HG03060 (cell line): ENCODE results near the gene SERAC1.

Source experiments
- ATAC-seq: cut with Tn5 transposase; IDR thresholded peaks from one replicate; pipeline ENCODE4 v1.9.1; 2021; ENCODE audit warnings: low read depth, moderate number of reproducible peaks; ENCODE audit not compliant: unreplicated experiment

Gene SERAC1

DNA sequence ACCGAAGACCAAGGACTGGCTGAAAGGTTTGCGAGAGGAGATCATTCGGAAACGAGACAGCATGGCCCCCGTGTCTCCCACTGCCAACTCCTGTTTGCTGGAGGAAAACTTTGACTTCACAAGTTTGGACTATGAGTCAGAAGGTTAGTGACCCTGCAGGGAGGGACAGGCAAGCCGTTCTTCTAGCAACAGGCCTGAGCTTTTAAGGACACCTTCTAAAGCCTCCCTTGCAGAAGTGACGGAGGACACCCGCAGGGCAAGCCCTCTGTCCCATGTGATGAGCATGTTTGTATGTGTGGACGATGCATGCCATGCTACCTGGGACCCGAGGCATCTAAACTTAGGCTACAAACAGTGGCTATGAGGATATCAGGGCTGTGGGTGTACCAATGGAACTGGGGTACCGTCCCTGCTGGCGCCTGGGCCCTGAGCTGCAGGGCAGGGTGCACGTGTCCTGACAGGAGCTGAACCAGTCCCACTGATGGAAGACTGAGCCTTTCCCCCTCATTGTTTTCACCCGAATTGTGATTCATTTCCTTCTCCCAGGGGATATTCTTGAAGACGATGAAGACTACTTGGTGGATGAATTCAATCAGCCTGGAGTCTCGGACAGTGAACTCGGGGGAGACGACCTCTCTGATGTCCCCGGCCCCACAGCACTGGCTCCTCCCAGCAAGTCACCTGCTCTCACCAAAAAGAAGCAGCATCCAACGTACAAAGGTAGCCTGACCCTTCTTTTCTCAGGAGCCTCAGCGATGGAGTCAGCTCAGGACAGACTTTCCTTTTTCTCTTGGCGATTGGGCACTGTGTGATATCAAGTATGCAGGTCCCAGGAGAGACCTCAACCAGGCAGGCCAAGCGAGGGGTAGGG is 84.4 kb downstream of the SERAC1 start:
- no peak for ATAC-seq

DNA sequence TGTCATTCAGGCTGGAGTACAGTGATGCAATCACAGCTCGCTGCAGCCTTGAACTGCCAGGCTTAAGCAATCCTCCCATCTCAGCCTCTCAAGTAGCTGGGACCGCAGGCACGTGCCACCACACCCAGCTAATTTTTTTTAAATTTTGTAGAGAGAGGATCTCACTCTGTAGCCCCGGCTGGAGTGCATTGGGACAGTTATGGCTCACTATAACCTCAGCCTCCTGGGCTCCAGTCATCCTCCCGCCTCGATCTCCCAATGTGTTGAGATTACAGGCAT is 86.5 kb downstream of the SERAC1 start:
- no peak for ATAC-seq

DNA sequence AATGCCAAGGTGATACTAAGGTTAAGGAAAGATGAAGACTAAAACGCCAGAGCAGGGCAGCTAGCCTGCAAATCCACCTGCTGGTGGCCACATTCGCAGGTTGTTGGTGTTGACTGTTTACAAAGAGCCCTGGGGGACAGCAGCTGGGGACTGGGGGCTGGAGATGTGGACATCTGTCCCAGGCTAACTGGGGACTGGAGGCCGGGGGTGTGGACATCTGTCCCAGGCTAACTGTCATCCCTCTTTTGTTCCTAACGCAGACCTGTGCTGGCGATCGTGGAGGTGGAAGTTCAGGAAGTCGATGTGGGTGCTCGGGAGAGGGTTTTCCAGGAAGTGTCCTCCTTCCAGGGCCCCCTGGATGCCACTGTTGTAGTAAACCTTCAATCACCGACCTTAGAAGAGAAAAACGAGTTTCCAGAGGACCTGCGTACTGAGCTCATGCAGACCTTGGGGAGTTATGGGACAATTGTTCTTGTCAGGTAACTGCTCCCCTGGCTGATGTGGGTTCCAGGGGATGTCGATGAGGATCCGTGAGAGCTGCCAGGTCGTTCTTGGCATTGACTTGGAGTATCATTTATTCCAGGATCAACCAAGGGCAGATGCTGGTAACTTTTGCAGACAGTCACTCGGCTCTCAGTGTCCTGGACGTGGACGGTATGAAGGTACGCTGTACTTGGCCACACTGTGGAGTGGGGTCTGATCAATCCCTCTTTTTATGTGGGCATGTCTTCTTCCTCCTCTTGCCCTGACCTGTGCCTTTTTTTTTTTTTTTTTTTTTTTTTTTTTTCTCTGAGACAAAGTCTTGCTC is 87.0 kb downstream of the SERAC1 start:
- no peak for ATAC-seq

- ATAC-seq: no peak
Measured at GRCh38 chr6:158078320-158078719, 89.7 kb downstream of the SERAC1 start.

DNA sequence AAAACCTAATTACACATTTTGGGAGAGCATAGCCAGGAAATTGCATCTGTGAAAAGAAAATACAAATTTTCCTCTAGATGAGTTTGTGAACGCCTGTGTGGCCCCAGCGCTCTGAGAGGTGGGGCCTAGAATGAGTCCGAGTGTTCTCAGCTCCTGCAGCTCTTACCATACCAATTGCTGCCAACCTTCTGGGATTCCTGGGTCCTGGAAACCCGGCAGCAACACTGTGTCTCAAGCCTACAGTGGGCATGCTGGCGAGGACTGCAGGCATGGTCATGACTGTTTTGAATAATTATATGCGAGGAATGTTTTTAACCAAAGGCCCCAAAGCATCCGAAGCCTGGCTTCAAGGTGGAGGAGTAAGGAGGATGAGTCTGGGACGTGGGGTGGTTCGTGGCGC is 90.4 kb downstream of the SERAC1 start:
- no peak for ATAC-seq

DNA sequence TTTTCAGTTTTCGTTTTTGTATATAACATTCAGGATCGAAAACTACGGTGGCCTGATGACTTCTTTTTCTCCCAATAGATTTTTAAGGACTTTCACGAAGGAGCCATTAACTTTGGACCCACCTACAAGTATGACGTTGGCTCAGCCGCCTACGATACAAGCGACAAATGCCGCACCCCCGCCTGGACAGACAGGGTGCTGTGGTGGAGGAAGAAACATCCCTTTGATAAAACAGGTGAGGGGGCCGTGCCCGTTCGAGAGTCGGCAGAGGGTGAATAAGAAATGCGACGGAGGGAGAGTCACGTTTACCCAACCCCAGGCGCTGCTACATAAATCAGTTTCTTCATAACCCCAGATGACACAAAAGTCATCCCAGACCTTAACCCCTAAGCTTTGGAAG is 91.5 kb downstream of the SERAC1 start:
- no peak for ATAC-seq

GRCh38 chr6:158073776-158074175 is 94.3 kb downstream of the SERAC1 start:
- ATAC-seq: no peak

DNA sequence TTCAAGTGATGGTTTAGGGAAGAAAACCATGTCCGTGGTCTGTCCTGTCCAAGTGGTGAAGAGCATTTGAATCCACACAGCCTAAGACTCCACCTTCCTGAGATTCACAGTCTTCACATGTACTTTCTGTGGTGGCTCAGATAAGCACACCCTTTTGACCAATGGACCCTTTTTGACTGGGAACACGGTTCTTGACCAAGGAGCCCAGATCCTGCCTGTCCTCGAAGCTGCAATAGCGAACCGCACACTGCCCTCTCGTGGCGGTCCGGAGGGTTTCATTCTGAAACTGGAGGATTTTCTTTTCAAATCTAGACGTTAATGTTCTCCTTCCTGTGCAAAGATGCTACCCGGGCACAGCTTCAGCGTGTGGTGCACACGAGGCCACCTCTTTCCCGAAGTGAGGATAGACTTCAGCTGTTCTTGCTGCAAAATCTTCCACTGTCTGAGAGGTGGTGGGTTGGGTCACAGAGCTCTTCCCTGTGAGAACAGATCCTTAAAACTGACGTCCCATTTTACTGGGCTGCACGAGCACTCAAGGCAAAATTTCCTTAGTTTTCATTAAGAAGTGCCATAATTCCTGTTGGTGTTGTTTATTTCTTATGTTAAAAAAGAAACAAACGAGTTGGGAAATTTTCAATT is 95.9 kb downstream of the SERAC1 start:
- ATAC-seq: no peak

DNA sequence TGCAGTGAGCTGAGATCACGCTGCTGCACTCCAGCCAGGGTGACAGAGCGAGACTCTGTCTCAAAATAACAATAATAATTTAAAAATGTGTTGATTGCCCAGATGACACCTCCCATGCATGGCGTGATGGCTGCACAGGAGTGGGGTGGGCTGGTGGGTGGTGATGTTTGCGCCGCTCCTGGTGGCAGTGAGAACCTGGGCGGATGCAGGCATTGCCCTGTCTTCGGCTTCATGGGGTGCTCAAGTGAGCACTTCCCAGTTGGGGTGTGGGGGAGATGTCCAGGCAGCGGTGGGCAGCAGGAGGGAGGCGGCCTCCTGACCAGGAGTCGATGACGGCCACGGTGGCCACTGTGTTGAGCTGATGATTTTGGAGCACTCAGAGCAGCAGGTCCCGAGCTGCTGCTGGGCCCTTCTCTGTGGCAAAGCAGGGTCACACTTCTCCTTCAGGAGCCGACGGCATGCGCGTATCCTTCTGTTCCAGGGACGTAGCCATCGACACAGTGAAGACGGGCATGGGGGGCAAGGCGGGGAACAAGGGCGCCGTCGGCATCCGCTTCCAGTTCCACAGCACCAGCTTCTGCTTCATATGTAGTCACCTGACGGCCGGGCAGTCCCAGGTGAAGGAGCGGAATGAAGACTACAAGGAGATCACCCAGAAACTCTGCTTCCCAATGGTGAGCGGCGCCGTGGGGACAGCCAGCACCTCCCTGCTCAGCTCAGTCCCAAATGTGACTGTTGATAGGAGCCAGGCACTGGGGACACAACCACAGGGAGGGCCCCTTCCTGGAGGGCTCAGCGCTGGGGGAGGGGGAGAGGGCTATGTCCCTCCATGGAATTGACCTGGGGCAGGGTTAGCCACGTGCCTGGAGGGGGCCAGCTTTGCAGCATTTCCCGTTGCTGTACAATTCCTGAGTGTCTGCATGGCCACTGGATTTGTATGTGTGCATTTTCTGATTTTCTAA is 96.7 kb downstream of the SERAC1 start:
- ATAC-seq: no peak

- no peak for ATAC-seq
Measured at GRCh38 chr6:158070513-158070912, 97.5 kb downstream of the SERAC1 start.

- ATAC-seq: no peak
Measured at GRCh38 chr6:158069800-158070195, 98.3 kb downstream of the SERAC1 start.

DNA sequence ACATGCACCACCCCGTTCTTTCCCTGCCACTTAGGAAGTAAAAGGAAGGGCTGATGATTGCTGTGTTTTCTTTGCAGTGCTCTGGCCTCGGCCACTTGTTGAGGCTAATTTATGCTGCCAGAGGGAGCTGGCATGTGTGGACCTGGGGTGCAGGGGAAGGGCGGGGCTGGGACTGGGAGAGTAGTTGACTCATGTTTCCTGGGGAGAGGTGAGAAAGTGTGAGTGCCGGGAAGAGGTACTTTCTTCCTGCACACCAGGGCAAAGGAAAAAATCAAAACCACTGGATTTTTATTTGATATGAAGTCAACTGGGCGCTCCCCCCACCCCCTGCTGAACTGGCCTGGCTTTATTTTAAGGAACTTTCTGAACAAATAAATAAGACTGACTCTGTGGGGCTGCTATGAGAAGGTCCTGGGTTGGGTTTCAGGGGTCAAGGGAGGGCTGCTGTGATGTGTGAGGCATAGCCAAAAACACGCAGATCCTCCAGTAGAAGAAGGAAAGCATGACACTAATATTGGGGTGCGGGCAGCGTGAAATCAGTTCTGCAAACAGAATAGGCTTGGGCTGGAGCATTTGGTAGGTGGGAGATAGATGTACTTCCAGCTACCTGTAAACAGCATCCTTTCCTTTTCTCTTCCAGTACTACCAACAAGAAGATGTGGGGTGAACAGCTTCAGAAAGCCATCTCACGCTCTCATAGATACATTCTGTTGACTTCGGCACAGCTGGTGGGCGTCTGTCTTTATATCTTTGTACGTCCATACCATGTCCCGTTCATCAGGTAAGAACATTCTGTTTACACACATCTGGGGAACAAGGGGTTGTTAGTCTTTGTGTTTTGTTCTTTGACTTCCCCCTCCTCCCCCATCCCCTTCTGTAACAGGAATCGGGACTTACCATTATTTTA is 98.9 kb downstream of the SERAC1 start:
- no peak for ATAC-seq

DNA sequence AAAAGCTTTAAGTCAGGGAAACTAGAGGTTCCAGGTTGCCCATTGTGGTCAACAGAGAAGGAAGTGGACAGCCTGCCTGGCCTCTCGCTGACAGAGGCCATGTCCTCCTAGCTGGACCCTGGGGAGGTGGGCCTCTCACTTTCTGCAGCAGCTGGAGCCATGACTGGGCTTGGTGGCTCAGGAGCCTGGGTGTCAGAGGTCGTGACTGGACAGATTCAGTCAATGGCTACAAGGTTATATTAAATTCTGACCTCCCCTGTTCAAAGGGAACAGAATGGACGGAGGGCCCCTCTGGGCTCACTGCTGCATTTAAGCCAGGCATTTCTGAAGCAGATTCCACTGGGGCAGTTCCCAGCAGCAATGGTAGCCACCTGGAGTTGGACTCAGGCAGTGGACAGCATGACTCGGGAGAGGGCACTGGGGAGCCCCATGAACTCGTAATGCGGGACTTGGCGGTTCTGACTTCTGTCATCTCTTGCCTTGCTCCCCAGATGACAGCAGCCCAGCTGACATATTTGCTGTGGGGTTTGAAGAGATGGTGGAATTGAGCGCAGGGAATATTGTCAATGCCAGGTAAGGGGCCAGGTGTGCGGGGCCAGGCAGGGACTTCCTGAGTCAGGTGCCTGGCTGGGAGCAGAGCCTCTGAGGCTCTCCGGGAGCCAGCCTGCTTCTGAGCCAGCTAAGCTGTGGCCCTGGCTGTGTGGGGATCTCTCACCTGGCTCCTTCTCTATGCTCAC is 99.7 kb downstream of the SERAC1 start:
- no peak for ATAC-seq

- no peak for ATAC-seq
Measured at GRCh38 chr6:158067436-158068015, 100.5 kb downstream of the SERAC1 start.

DNA sequence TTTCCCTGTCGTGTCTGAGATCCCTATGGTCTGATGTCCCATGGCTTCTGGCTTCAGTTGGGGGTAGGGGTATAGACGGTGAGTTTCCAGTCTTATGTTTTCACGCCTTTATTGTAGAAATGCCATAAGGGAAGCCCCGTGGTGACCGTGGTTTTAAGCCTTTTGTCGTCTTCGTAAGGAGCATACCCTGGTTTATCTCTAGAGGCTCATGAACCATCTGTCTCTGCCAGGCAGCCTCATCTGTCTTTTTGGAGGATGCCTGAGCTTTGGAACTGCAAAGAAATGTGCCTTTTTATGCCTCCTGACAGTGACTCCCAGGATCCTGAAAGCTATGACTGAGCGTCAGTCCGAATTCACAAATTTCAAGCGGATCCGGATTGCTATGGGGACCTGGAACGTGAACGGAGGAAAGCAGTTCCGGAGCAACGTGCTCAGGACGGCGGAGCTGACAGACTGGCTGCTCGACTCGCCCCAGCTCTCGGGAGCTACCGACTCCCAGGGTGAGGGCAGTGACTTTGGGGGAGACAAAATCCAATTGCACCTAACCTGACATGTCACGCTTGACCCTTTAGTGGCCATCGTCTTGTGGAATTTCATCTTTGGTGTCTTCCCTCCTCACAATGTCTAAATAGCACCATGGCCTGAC is 101.8 kb downstream of the SERAC1 start:
- ATAC-seq: no peak

DNA sequence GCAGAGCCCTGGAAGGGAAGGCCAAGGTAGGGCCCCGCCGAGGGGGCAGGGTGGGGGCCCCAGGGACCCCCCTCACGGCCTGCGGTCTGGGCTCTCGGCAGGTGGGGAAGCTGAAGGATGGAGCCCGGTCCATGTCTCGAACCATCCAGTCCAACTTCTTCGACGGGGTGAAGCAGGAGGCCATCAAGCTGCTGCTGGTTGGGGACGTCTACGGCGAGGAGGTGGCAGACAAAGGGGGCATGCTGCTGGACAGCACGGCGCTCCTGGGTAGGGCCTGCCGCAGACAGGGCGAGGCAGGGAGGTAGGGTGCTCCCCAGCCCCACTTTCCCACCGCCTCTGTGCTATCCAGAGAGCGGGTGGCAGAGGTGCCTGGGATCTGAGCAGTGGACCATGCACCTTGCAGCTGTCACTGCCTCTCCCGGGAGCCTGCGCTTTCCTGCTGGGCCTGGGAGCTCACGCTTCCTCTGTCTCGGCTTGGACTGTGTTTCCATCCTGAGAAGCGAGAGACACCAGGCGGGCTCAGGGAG is 103.3 kb downstream of the SERAC1 start:
- ATAC-seq: no peak

DNA sequence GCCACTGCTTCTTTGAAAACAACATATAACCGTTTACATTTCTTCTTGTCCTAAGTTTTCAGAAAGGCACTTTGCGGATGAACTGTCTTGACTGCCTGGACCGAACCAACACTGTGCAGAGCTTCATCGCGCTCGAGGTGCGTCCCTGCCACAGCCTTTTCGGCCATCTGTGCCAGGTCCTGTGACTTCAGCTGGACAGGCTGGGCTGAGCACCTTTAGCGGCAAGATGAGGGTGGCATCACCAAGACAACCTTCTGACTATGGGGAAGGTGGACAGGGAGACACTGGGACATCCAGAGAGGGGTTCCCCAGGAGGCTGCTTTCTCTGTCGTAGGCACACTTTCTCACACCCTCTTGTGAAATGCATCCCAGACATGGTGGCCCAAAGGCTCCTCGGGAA is 104.3 kb downstream of the SERAC1 start:
- no peak for ATAC-seq
